CD4-positive, alpha-beta memory T cell (primary cell): ENCODE measurements around the gene ROBO1. TPM values are rescaled to one million over a fixed set of nuclear protein-coding genes. Genes with fewer than 3 reads are reported as not detected.

Experiments
- CTCF ChIA-PET: fragments of 350-600 bp; sonication (Branson Sonifier 250); formaldehyde crosslinking; loops from one replicate; lab custom pipeline; 2021; ENCODE audit warnings: inconsistent platforms; ENCODE audit not compliant: partially characterized antibody; lab: Charles Lee
- POLR2A ChIA-PET: fragments of 350-600 bp; sonication (Branson Sonifier 250); formaldehyde crosslinking; loops from one replicate; lab custom pipeline; 2021; ENCODE audit not compliant: partially characterized antibody; lab: Charles Lee
- DNase-seq, 5 donors: peaks; one replicate each; pipeline versions ENCODE4 v3.0.0 to v3.0.0-alpha.2; 2020 to 2022; ENCODE audit warnings: mixed read lengths in 1 of 5
- H3K27ac ChIP-seq: one replicate; pipeline ENCODE4 v1.7.0; 2013; ENCODE audit warnings: low read depth, low read length
- H3K27me3 ChIP-seq: 2 replicates; pipeline ENCODE4 v1.7.0; 2013; ENCODE audit warnings: mild to moderate bottlenecking, low read length, moderate library complexity; ENCODE audit not compliant: insufficient read depth
- H3K36me3 ChIP-seq: 2 replicates; pipeline ENCODE4 v1.7.0; 2013; ENCODE audit warnings: mild to moderate bottlenecking, low read length, moderate library complexity; ENCODE audit not compliant: insufficient read depth
- H3K4me1 ChIP-seq: 2 replicates; pipeline ENCODE4 v1.7.0; 2013; ENCODE audit warnings: mild to moderate bottlenecking, low read length, moderate library complexity; ENCODE audit not compliant: insufficient read depth
- H3K4me3 ChIP-seq, 2 donors: one replicate each; pipeline ENCODE4 v1.7.0; 2013; ENCODE audit warnings: low read length in 2 of 2, mild to moderate bottlenecking in 1 of 2
- H3K9me3 ChIP-seq, 2 donors: one replicate each; pipeline ENCODE4 v1.7.0; 2013; ENCODE audit warnings: low read length in 2 of 2, control low read depth in 1 of 2; ENCODE audit not compliant: control insufficient read depth in 1 of 2
- H3K27ac Mint-ChIP-seq, 7 donors: one replicate each; pipeline ENCODE4 v1.8.0; 2020 to 2021; ENCODE audit warnings: mixed read lengths in 7 of 7, mild to moderate bottlenecking in 6 of 7, inconsistent platforms in 3 of 7, moderate library complexity in 3 of 7
- H3K27me3 Mint-ChIP-seq, 2 donors: one replicate each; pipeline ENCODE4 v1.8.0; 2020 to 2021; ENCODE audit warnings: mixed read lengths in 2 of 2
- H3K36me3 Mint-ChIP-seq, 2 donors: one replicate each; pipeline ENCODE4 v1.8.0; 2020 to 2021; ENCODE audit warnings: mixed read lengths in 2 of 2, inconsistent platforms in 1 of 2, mild to moderate bottlenecking in 1 of 2
- H3K4me1 Mint-ChIP-seq, 4 donors: one replicate each; pipeline ENCODE4 v1.8.0; 2020 to 2021; ENCODE audit warnings: mixed read lengths in 4 of 4, mild to moderate bottlenecking in 1 of 4
- H3K4me3 Mint-ChIP-seq, 8 donors: one replicate each; pipeline ENCODE4 v1.8.0; 2020 to 2021; ENCODE audit warnings: mixed read lengths in 8 of 8, mild to moderate bottlenecking in 7 of 8, moderate library complexity in 6 of 8, inconsistent platforms in 3 of 8
- H3K9me3 Mint-ChIP-seq, 8 donors: one replicate each; pipeline ENCODE4 v1.8.0; 2020 to 2021; ENCODE audit warnings: mixed read lengths in 8 of 8, mild to moderate bottlenecking in 5 of 8, inconsistent platforms in 3 of 8, moderate library complexity in 1 of 8
- intact Hi-C: fragments of 100-400 bp; cut with micrococcal nuclease; formaldehyde crosslinking; loops from one replicate; pipeline ENCODE4 v1.15.1; 2023
- polyA plus RNA-seq, 2 donors: library from polyadenylated mRNA; unstranded; fragments of 300-500 nt; fragmentation: Illumina TruSeq; gene quantifications; one replicate each; pipeline ENCODE4 v1.2.3, GENCODE V29; 2021
- total RNA-seq, 2 experiments: library from RNA; stranded (reverse); gene quantifications; one replicate each; pipeline ENCODE4 v1.2.3, GENCODE V29; 2021

Gene ROBO1
- total and polyA plus RNA-seq, 4 experiments from 2014 or later: not detected

- Histone ChIP-seq H3K4me3 (no peak overlapping the region), H3K27me3 (no peaks in the 10 kb centered on the region), H3K27ac (no peak overlapping the region), H3K4me1 (no peaks in the 10 kb centered on the region), H3K9me3 (no peaks in the 10 kb centered on the region), H3K36me3 (no peaks in the 10 kb centered on the region)
- no peaks in the 10 kb centered on the region for H3K36me3 Mint-ChIP-seq
- CTCF ChIA-PET: no interaction called here
- no peak overlapping the region for H3K4me3 Mint-ChIP-seq
- no peak for DNase-seq
- POLR2A ChIA-PET: no interaction called here
- H3K27me3 Mint-ChIP-seq: peaks cover 3 to 5% of the 10 kb centered on the region in 2 donors
- intact Hi-C loops: no loop called here
- H3K27ac Mint-ChIP-seq: no peak overlapping the region
- peaks cover 0 to 21% (median 11%) of the 10 kb centered on the region in 8 donors for H3K9me3 Mint-ChIP-seq
- peaks cover 0 to 5% (median 2%) of the 10 kb centered on the region in 4 donors for H3K4me1 Mint-ChIP-seq
Observed at GRCh38 chr3:79018671-79019136, 749.1 kb downstream of the ROBO1 start.

GRCh38 chr3:79018265-79018664, 749.5 kb downstream of the ROBO1 start:
- Mint-ChIP-seq H3K9me3 (peaks cover 0 to 22% (median 10%) of the 10 kb centered on the region in 8 donors), H3K4me3 (no peak overlapping the region), H3K27ac (no peak overlapping the region), H3K27me3 (peaks cover 3 to 5% of the 10 kb centered on the region in 2 donors), H3K4me1 (peaks cover 0 to 5% (median 2%) of the 10 kb centered on the region in 4 donors), H3K36me3 (no peaks in the 10 kb centered on the region)
- CTCF ChIA-PET: no interaction called here
- no peaks in the 10 kb centered on the region for H3K9me3 ChIP-seq
- POLR2A ChIA-PET: no interaction called here
- H3K4me1 ChIP-seq: no peaks in the 10 kb centered on the region
- H3K36me3 ChIP-seq: no peaks in the 10 kb centered on the region
- no peak overlapping the region for H3K27ac ChIP-seq
- H3K4me3 ChIP-seq: no peak overlapping the region
- no peak for DNase-seq
- no peaks in the 10 kb centered on the region for H3K27me3 ChIP-seq
- intact Hi-C loops: no loop called here

- no peak overlapping the region for H3K4me3 ChIP-seq
- no peak overlapping the region for H3K27ac ChIP-seq
- peaks cover 0 to 15% (median 8%) of the 10 kb centered on the region in 8 donors for H3K9me3 Mint-ChIP-seq
- H3K36me3 Mint-ChIP-seq: no peaks in the 10 kb centered on the region
- no peak overlapping the region for H3K4me3 Mint-ChIP-seq
- CTCF ChIA-PET: interaction anchor here (1.2 kb wide), 1 partner anchor 25 kb away, joined by 3 read pairs; no protein-coding TSS in a partner anchor
- H3K27me3 ChIP-seq: no peaks in the 10 kb centered on the region
- intact Hi-C loops: no loop called here
- POLR2A ChIA-PET: no interaction called here
- DNase-seq: no peak
- no peaks in the 10 kb centered on the region for H3K36me3 ChIP-seq
- H3K4me1 Mint-ChIP-seq: peaks cover 0 to 5% (median 2%) of the 10 kb centered on the region in 4 donors
- no peaks in the 10 kb centered on the region for H3K9me3 ChIP-seq
- no peaks in the 10 kb centered on the region for H3K4me1 ChIP-seq
- H3K27me3 Mint-ChIP-seq: peaks cover 3 to 5% of the 10 kb centered on the region in 2 donors
- H3K27ac Mint-ChIP-seq: no peak overlapping the region
Observed at GRCh38 chr3:79016587-79017376, 751.0 kb downstream of the ROBO1 start.

GRCh38 chr3:79015854-79016253, 751.9 kb downstream of the ROBO1 start:
- POLR2A ChIA-PET: no interaction called here
- CTCF ChIA-PET: interaction anchor here (1.2 kb wide), 1 partner anchor 24 kb away, joined by 3 read pairs; no protein-coding TSS in a partner anchor
- peaks cover 3 to 5% of the 10 kb centered on the region in 2 donors for H3K27me3 Mint-ChIP-seq
- intact Hi-C loops: no loop called here
- Histone ChIP-seq H3K36me3 (no peaks in the 10 kb centered on the region), H3K9me3 (no peaks in the 10 kb centered on the region), H3K4me1 (no peaks in the 10 kb centered on the region), H3K27me3 (no peaks in the 10 kb centered on the region), H3K27ac (no peak overlapping the region), H3K4me3 (no peak overlapping the region)
- H3K36me3 Mint-ChIP-seq: no peaks in the 10 kb centered on the region
- no peak overlapping the region for H3K4me3 Mint-ChIP-seq
- H3K4me1 Mint-ChIP-seq: peaks cover 0 to 5% (median 2%) of the 10 kb centered on the region in 4 donors
- H3K9me3 Mint-ChIP-seq: peaks cover 0 to 17% (median 6%) of the 10 kb centered on the region in 8 donors
- no peak for DNase-seq
- no peak overlapping the region for H3K27ac Mint-ChIP-seq

GRCh38 chr3:79012946-79013362, 754.8 kb downstream of the ROBO1 start:
- Histone ChIP-seq H3K27me3 (no peaks in the 10 kb centered on the region), H3K4me3 (no peak overlapping the region), H3K9me3 (no peaks in the 10 kb centered on the region), H3K4me1 (no peaks in the 10 kb centered on the region), H3K27ac (no peak overlapping the region), H3K36me3 (no peaks in the 10 kb centered on the region)
- Mint-ChIP-seq H3K27me3 (no peaks in the 10 kb centered on the region), H3K27ac (no peak overlapping the region), H3K36me3 (no peaks in the 10 kb centered on the region), H3K9me3 (peaks cover 0 to 16% (median 3%) of the 10 kb centered on the region in 8 donors), H3K4me1 (no peaks in the 10 kb centered on the region), H3K4me3 (no peak overlapping the region)
- intact Hi-C loops: no loop called here
- no peak for DNase-seq
- ChIA-PET POLR2A (no interaction called here), CTCF (no interaction called here)

- Mint-ChIP-seq H3K36me3 (no peaks in the 10 kb centered on the region), H3K4me1 (no peaks in the 10 kb centered on the region), H3K27me3 (no peaks in the 10 kb centered on the region), H3K9me3 (peaks cover 0 to 17% (median 4%) of the 10 kb centered on the region in 8 donors), H3K4me3 (no peak overlapping the region), H3K27ac (no peak overlapping the region)
- Histone ChIP-seq H3K27me3 (no peaks in the 10 kb centered on the region), H3K4me3 (no peak overlapping the region), H3K36me3 (no peaks in the 10 kb centered on the region), H3K9me3 (no peaks in the 10 kb centered on the region), H3K4me1 (no peaks in the 10 kb centered on the region), H3K27ac (no peak overlapping the region)
- DNase-seq: no peak
- POLR2A ChIA-PET: no interaction called here
- intact Hi-C loops: no loop called here
- CTCF ChIA-PET: no interaction called here
Observed at GRCh38 chr3:79012530-79012913, 755.3 kb downstream of the ROBO1 start.

GRCh38 chr3:79011821-79012529, 755.8 kb downstream of the ROBO1 start:
- no peaks in the 10 kb centered on the region for H3K27me3 Mint-ChIP-seq
- H3K4me3 Mint-ChIP-seq: no peak overlapping the region
- no peak overlapping the region for H3K27ac Mint-ChIP-seq
- H3K9me3 Mint-ChIP-seq: peaks cover 0 to 17% (median 4%) of the 10 kb centered on the region in 8 donors
- no peak for DNase-seq
- no peaks in the 10 kb centered on the region for H3K4me1 Mint-ChIP-seq
- intact Hi-C loops: no loop called here
- Histone ChIP-seq H3K9me3 (no peaks in the 10 kb centered on the region), H3K27ac (no peak overlapping the region), H3K4me1 (no peaks in the 10 kb centered on the region), H3K36me3 (no peaks in the 10 kb centered on the region), H3K4me3 (no peak overlapping the region), H3K27me3 (no peaks in the 10 kb centered on the region)
- POLR2A ChIA-PET: no interaction called here
- CTCF ChIA-PET: interaction anchor here (1.1 kb wide), 1 partner anchor 14 kb away, joined by 3 read pairs; no protein-coding TSS in a partner anchor
- no peaks in the 10 kb centered on the region for H3K36me3 Mint-ChIP-seq
